Effector CD8-positive, alpha-beta T cell (primary cell): ENCODE results near the gene VAV2.

Source experiments
- DNase-seq: peaks from one replicate; lab custom pipeline; 2025; lab: John Stamatoyannopoulos, UW

The VAV2 gene

GRCh38 chr9:133853331-133853730 lies 138.8 kb downstream of the VAV2 start:
- DNase-seq = no peak

- DNase-seq = no peak
Observed at GRCh38 chr9:133852431-133852830, 139.7 kb downstream of the VAV2 start.

GRCh38 chr9:133851693-133852092 lies 140.4 kb downstream of the VAV2 start:
- DNase-seq = no peak

GRCh38 chr9:133850937-133851336 lies 141.2 kb downstream of the VAV2 start:
- no peak for DNase-seq

GRCh38 chr9:133850161-133850560 lies 142.0 kb downstream of the VAV2 start:
- no peak for DNase-seq

- DNase-seq = no peak
Observed at GRCh38 chr9:133849110-133849670, 142.9 kb downstream of the VAV2 start.

- DNase-seq = no peak
Observed at GRCh38 chr9:133848471-133849109, 143.5 kb downstream of the VAV2 start.

- DNase-seq = no peak
Observed at GRCh38 chr9:133846483-133847090, 145.5 kb downstream of the VAV2 start.

GRCh38 chr9:133845440-133845839 lies 146.7 kb downstream of the VAV2 start:
- DNase-seq = no peak

GRCh38 chr9:133844881-133845410 lies 147.2 kb downstream of the VAV2 start:
- DNase-seq = no peak

GRCh38 chr9:133844398-133844784 lies 147.7 kb downstream of the VAV2 start:
- DNase-seq = no peak

GRCh38 chr9:133843751-133844397 lies 148.2 kb downstream of the VAV2 start:
- DNase-seq = no peak

GRCh38 chr9:133843250-133843649 lies 148.9 kb downstream of the VAV2 start:
- DNase-seq = no peak

GRCh38 chr9:133842721-133843227 lies 149.3 kb downstream of the VAV2 start:
- no peak for DNase-seq

GRCh38 chr9:133842174-133842573 lies 149.9 kb downstream of the VAV2 start:
- DNase-seq = no peak

GRCh38 chr9:133841167-133841812 lies 150.8 kb downstream of the VAV2 start:
- no peak for DNase-seq

GRCh38 chr9:133839822-133840329 lies 152.2 kb downstream of the VAV2 start:
- no peak for DNase-seq

GRCh38 chr9:133838859-133839507 lies 153.1 kb downstream of the VAV2 start:
- no peak for DNase-seq

- DNase-seq = no peak
Observed at GRCh38 chr9:133837627-133838597, 154.2 kb downstream of the VAV2 start.

- DNase-seq = no peak
Observed at GRCh38 chr9:133836818-133837217, 155.3 kb downstream of the VAV2 start.
